Right hindlimb (tissue), 1 donor: ENCODE data around the gene TRABD.

Experiments used
- DNase-seq: peaks from one replicate; pipeline ENCODE4 v3.0.0-alpha.2; 2018

TRABD gene

GRCh38 chr22:50174382-50175190, 11.1 kb upstream of the TRABD start:
- no peak for DNase-seq

DNA sequence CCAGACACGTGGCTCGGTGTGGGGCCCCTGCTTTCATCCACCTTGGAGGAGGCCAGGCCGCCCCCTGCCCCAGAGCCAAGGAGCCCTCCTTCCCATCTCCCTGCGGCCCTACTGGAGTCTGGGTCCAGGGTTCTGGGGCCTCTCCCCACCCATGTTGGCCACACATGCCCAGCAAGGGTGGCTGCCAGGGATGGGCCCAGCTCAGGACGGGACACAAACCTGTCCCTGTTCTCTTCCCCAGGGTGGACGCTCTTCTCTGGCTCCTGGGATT, 10.6 kb upstream of the TRABD start:
- no peak for DNase-seq

GRCh38 chr22:50175921-50176849, 9.5 kb upstream of the TRABD start:
- no peak for DNase-seq

GRCh38 chr22:50176850-50177536, 8.7 kb upstream of the TRABD start:
- DNase-seq = no peak

GRCh38 chr22:50177537-50178470, 7.9 kb upstream of the TRABD start:
- no peak for DNase-seq

- DNase-seq = peak; percentile 27
Observed at GRCh38 chr22:50178471-50178864, 7.2 kb upstream of the TRABD start.

GRCh38 chr22:50178871-50179869, 6.5 kb upstream of the TRABD start:
- peak; percentile 13 for DNase-seq

GRCh38 chr22:50179937-50180726, 5.6 kb upstream of the TRABD start:
- DNase-seq = peak; percentile 16

- peak; percentile 17 for DNase-seq
Observed at GRCh38 chr22:50180727-50181521, 4.8 kb upstream of the TRABD start.

GRCh38 chr22:50182176-50183081, 3.3 kb upstream of the TRABD start:
- DNase-seq = no peak

DNA sequence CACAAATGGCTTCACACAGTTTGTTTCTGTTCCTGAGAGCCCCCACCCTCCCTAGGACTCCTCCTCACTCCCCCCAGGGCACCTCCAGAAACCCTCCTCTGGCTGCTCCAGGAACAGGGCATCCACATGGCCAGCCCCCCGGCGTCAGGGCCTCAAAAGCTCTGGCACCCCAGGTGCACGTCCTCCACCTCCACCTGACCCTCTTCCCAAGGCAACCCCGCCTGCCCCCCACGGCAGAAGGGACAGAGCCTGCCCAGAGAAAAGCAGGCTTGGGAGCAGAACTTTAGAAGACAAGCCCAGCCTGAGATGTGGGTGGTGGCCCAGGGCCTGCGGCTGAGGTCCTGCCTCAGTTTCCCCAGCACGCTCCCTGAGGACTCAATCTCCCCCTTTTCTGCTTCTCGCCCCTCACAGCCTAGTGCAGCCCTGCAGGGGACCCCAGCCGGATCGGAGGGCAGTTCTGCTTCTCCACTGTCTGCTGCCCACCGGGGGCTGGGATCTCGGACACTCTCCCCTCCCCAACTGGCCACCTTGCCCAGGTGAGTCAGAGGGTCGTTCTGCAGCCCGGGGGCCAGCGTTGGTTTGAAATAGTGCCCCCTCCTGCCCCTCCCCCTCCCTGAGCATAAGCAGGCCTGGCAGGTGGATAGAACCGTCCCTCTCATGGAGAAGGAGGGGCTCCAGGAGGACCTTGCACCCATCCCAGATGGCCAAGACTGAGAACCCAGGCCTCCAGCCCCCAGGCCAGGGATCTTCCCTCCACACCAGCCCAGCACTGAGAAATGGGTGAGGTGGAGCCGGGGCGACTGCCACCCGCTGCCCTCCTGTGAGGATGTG, 2.4 kb upstream of the TRABD start:
- DNase-seq = no peak

DNA sequence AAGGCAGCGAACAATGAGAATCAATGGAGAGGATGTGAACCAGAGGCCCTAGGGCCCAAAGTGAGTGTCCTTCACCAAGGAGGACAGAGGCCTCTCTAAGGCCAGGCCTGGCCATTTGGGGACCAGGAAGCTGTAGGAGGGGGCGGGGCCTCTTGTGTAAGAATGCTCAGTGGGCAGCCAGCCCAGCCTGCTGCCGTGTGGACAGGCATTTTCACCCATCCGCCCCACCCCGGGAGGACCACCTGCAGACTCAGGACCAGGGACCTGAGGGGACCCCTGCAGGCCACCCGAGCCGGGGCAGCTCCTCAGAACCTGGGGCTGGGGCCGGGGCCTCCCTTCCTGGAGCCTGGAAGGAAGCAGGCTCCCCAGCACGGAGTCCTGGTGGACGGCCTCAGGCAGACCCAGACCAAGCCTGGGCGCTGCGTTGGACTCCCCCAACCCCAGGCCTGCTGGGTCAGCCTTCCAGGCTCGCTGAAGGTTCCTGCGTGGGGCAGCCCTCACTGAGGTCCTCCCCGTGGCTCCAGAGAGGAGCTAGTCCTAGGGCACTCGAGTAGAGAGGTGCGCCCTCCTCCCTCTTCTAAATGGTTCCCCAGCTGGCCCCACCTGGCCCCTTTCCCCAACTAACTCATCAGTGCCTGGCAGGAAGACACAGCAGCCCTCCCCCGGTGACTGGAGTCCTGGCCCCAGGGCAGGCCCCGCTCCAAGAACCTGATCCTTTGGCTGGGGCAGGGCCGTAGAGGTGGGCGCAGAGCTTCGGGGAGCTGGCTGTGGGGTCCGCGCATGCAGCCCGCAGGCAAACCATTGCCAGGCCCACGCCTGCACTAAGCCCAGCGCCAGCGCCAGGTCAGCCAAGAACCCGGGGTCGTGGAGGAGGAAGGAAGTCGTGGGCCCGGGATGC, 1.5 kb upstream of the TRABD start:
- peak; percentile 82 for DNase-seq

- no peak for DNase-seq
Observed at GRCh38 chr22:50184902-50185374, 775 bp upstream of the TRABD start.

DNA sequence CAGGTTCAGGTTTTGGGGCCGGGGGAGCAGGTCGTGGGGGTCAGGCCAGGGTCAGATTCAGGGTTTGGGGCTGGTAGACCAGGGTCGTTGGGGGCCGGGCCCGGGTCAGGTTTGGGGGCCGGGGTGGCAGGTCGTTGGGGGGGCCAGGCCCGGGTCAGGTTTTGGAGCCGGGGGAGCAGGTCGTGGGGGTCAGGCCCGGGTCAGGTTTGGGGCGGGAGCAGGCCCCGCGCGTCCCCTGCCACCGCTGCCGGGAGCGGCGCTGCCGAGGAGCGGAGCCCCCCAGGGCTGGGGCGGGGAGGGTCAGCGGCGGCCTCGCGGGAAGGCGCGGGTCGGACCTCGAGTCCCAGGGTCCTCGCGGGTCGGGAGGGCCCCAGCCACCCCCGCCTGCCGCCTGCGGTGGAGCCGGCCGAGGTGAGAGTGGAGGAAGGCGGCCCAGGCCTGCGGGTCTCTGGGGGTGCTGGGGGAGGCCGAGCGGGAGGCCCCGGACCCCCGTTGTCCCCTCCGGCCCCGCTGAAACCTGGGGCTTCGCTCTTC, 535 bp downstream of the TRABD start:
- DNase-seq = no peak

DNA sequence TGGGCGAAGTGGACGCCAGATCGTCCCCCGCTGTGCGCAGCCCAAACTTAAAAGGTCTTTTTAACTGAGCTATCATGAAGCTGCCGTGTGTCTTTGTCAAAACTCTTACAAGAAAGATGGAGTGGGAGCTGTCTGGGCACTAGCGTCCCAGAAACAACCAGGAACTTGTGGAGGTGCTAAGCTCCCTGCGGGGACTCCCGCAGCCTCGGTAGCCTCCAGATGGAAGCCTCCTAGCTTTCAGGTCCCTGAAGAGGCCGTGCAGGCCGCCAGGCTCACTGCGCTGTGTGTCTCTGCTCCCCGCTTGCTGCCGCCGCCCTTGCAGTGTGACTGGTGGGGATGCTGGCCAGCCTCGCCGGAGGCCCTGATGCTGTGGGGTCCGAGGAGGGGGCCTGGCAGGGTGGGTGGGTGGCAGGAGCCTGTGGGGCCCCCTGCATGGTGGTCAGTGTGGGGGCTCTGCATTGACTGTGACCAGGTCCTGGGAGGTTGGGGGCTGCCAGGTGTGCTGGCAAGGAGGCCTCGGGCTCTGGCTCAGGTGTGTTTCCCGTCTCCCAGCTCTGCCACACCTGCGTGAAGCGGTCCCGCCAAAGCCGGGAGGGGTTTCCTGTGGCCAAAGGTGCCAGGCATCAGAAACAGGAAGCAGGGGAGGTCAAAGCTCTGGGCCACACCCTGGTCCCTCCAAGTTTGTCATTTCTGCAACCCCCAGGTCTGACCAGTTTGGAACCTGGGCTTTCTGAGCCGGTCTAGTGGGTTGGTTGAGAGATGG, 1.2 kb downstream of the TRABD start:
- no peak for DNase-seq
